HUES6 (cell line): ENCODE measurements around the gene DNAJC13.

Experiments used
- H3K27ac ChIP-seq: 2 replicates; pipeline ENCODE4 v1.7.0; 2013; ENCODE audit warnings: low read depth, mild to moderate bottlenecking, low read length, inconsistent platforms
- H3K27me3 ChIP-seq: 2 replicates; pipeline ENCODE4 v1.6.1; 2013; ENCODE audit warnings: low read length; ENCODE audit not compliant: control insufficient read depth, insufficient read depth
- H3K36me3 ChIP-seq: 2 replicates; pipeline ENCODE4 v1.6.1; 2013; ENCODE audit warnings: low read length; ENCODE audit not compliant: control insufficient read depth, insufficient read depth
- H3K4me1 ChIP-seq: 2 replicates; pipeline ENCODE4 v1.6.1; 2013; ENCODE audit warnings: low read length; ENCODE audit not compliant: control insufficient read depth, insufficient read depth
- H3K4me3 ChIP-seq: 2 replicates; pipeline ENCODE4 v1.5.1; 2013; ENCODE audit warnings: low read depth, low read length
- H3K9ac ChIP-seq: one replicate; pipeline ENCODE4 v1.6.1; 2013; ENCODE audit warnings: mild to moderate bottlenecking, low read length
- H3K9me3 ChIP-seq: 2 replicates; pipeline ENCODE4 v1.6.1; 2013; ENCODE audit warnings: low read depth, low read length; ENCODE audit not compliant: control insufficient read depth, insufficient read depth

The DNAJC13 gene

GRCh38 chr3:132556508-132557159, 139.3 kb downstream of the DNAJC13 start:
- H3K9me3 ChIP-seq, result no peaks in the 10 kb centered on the region
- no peaks in the 10 kb centered on the region for H3K36me3 ChIP-seq
- H3K4me1 ChIP-seq, result peaks cover 12% of the 10 kb centered on the region
- H3K27ac ChIP-seq, result no peak overlapping the region
- H3K27me3 ChIP-seq, result no peaks in the 10 kb centered on the region
- no peak overlapping the region for H3K4me3 ChIP-seq
- no peak overlapping the region for H3K9ac ChIP-seq

GRCh38 chr3:132561003-132561402, 143.7 kb downstream of the DNAJC13 start:
- Histone ChIP-seq H3K36me3 (no peaks in the 10 kb centered on the region), H3K9me3 (no peaks in the 10 kb centered on the region), H3K4me1 (0 out of 2 replicates have a peak, but pooled peaks cover 3% of the 10 kb centered on the region), H3K27me3 (no peaks in the 10 kb centered on the region), H3K9ac (no peak overlapping the region), H3K4me3 (no peak overlapping the region), H3K27ac (no peak overlapping the region)

- no peaks in the 10 kb centered on the region for H3K4me1 ChIP-seq
- H3K9me3 ChIP-seq, result no peaks in the 10 kb centered on the region
- H3K27ac ChIP-seq, result no peak overlapping the region
- H3K4me3 ChIP-seq, result no peak overlapping the region
- H3K36me3 ChIP-seq, result no peaks in the 10 kb centered on the region
- H3K9ac ChIP-seq, result no peak overlapping the region
- no peaks in the 10 kb centered on the region for H3K27me3 ChIP-seq
Observed at GRCh38 chr3:132563420-132564069, 146.2 kb downstream of the DNAJC13 start.

GRCh38 chr3:132564070-132564465, 146.8 kb downstream of the DNAJC13 start:
- Histone ChIP-seq H3K27me3 (no peaks in the 10 kb centered on the region), H3K9me3 (no peaks in the 10 kb centered on the region), H3K4me1 (no peaks in the 10 kb centered on the region), H3K36me3 (no peaks in the 10 kb centered on the region), H3K27ac (no peak overlapping the region), H3K4me3 (no peak overlapping the region), H3K9ac (no peak overlapping the region)

- no peak overlapping the region for H3K27ac ChIP-seq
- H3K9ac ChIP-seq, result no peak overlapping the region
- H3K4me1 ChIP-seq, result no peaks in the 10 kb centered on the region
- H3K9me3 ChIP-seq, result peaks cover 8% of the 10 kb centered on the region; the same call in 1 of the 2 replicates
- H3K4me3 ChIP-seq, result no peak overlapping the region
- H3K36me3 ChIP-seq, result peaks cover 6% of the 10 kb centered on the region; the same call in 1 of the 2 replicates
- no peaks in the 10 kb centered on the region for H3K27me3 ChIP-seq
Observed at GRCh38 chr3:132568422-132568821, 151.1 kb downstream of the DNAJC13 start.

- no peak overlapping the region for H3K27ac ChIP-seq
- no peaks in the 10 kb centered on the region for H3K4me1 ChIP-seq
- H3K9me3 ChIP-seq, result peaks cover 8% of the 10 kb centered on the region; the same call in 1 of the 2 replicates
- no peak overlapping the region for H3K9ac ChIP-seq
- no peaks in the 10 kb centered on the region for H3K27me3 ChIP-seq
- H3K36me3 ChIP-seq, result peaks cover 6% of the 10 kb centered on the region
- no peak overlapping the region for H3K4me3 ChIP-seq
Observed at GRCh38 chr3:132569153-132569552, 151.9 kb downstream of the DNAJC13 start.

- Histone ChIP-seq H3K4me3 (no peak overlapping the region), H3K27me3 (no peaks in the 10 kb centered on the region), H3K4me1 (no peaks in the 10 kb centered on the region), H3K9ac (no peak overlapping the region), H3K27ac (no peak overlapping the region), H3K36me3 (peaks cover 6% of the 10 kb centered on the region), H3K9me3 (peaks cover 8% of the 10 kb centered on the region; the same call in 1 of the 2 replicates)
Observed at GRCh38 chr3:132569580-132569979, 152.3 kb downstream of the DNAJC13 start.

- H3K4me3 ChIP-seq, result no peak overlapping the region
- no peak overlapping the region for H3K9ac ChIP-seq
- H3K9me3 ChIP-seq, result peaks cover 8% of the 10 kb centered on the region; the same call in 1 of the 2 replicates
- no peaks in the 10 kb centered on the region for H3K4me1 ChIP-seq
- H3K27me3 ChIP-seq, result no peaks in the 10 kb centered on the region
- H3K36me3 ChIP-seq, result peaks cover 6% of the 10 kb centered on the region
- no peak overlapping the region for H3K27ac ChIP-seq
Observed at GRCh38 chr3:132570016-132570415, 152.7 kb downstream of the DNAJC13 start.

- Histone ChIP-seq H3K4me1 (no peaks in the 10 kb centered on the region), H3K27me3 (no peaks in the 10 kb centered on the region), H3K9ac (no peak overlapping the region), H3K27ac (no peak overlapping the region), H3K4me3 (no peak overlapping the region), H3K36me3 (peaks cover 18% of the 10 kb centered on the region), H3K9me3 (peaks cover 8% of the 10 kb centered on the region; the same call in 1 of the 2 replicates)
Observed at GRCh38 chr3:132573797-132574211, 156.5 kb downstream of the DNAJC13 start.

GRCh38 chr3:132587401-132587800, 170.1 kb downstream of the DNAJC13 start:
- H3K4me3 ChIP-seq, result no peak overlapping the region
- H3K27me3 ChIP-seq, result no peaks in the 10 kb centered on the region
- H3K27ac ChIP-seq, result no peak overlapping the region
- no peaks in the 10 kb centered on the region for H3K36me3 ChIP-seq
- no peak overlapping the region for H3K9ac ChIP-seq
- H3K9me3 ChIP-seq, result no peaks in the 10 kb centered on the region
- H3K4me1 ChIP-seq, result no peaks in the 10 kb centered on the region
